ENCODE measurements around the gene HDHD2. TPM values are rescaled to one million over a fixed set of nuclear protein-coding genes. Genes with fewer than 3 reads are reported as not detected.
"Not testable (repeated sequence)": the region's sequence is repeated elsewhere in the genome, so short reads cannot be mapped to it uniquely, and the experiment has no call there.

HDHD2 gene
- total RNA-seq, 1 donor from 2014 or later = 47.2 TPM

GRCh38 chr18:47160256-47160655, 10.0 kb upstream of the HDHD2 start:
- Mint-ChIP-seq H3K4me3 (ENCODE audit: low read depth) (no peak overlapping the region), H3K27me3 (no peaks in the 10 kb centered on the region), H3K4me1 (ENCODE audit: low read depth) (peaks cover 2% of the 10 kb centered on the region), H3K36me3 (ENCODE audit: insufficient read depth) (peaks cover 3% of the 10 kb centered on the region), H3K9me3 (ENCODE audit: low read depth) (no peaks in the 10 kb centered on the region), H3K27ac (no peak overlapping the region)
- no peak for TF ChIP-seq CTCF (IDR thresholded peaks at IDR 0.05; ENCODE audit: unreplicated experiment)
- DNase-seq (ENCODE audit: low spot score, unreplicated experiment) = no peak

DNA sequence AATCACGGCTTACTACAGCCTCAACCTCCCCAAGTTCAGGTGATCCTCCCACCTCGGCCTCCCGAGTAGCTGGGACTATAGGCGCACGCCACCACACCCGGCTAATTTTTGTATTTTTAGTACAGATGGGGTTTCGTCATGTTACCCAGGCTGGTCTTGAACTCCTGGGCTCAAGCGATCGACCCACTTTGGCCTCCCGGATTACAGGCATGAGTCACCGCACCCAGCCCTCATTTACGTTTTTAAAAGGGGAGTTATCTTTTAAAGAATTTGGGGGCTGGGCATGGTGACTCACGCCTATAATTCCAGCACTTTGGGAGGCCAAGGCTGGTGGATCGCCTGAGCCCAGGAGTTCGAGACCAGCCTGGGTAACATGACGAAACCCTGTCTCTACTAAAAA, 8.1 kb upstream of the HDHD2 start:
- not testable (repeated sequence) for H3K4me1 Mint-ChIP-seq (ENCODE audit: low read depth); H3K27me3 Mint-ChIP-seq; H3K36me3 Mint-ChIP-seq (ENCODE audit: insufficient read depth); DNase-seq (ENCODE audit: low spot score, unreplicated experiment); H3K27ac Mint-ChIP-seq; H3K4me3 Mint-ChIP-seq (ENCODE audit: low read depth); H3K9me3 Mint-ChIP-seq (ENCODE audit: low read depth)

- no peaks in the 10 kb centered on the region for H3K9me3 Mint-ChIP-seq (ENCODE audit: low read depth)
- peaks cover 2% of the 10 kb centered on the region for H3K36me3 Mint-ChIP-seq (ENCODE audit: insufficient read depth)
- peak overlapping the region; percentile 88 for H3K4me3 Mint-ChIP-seq (ENCODE audit: low read depth)
- H3K4me1 Mint-ChIP-seq (ENCODE audit: low read depth) = peaks cover 19% of the 10 kb centered on the region
- no peak for DNase-seq (ENCODE audit: low spot score, unreplicated experiment)
- H3K27ac Mint-ChIP-seq = peak overlapping the region; percentile 98
- TF ChIP-seq CTCF (IDR thresholded peaks at IDR 0.05; ENCODE audit: unreplicated experiment) = no peak
- H3K27me3 Mint-ChIP-seq = no peaks in the 10 kb centered on the region
Observed at GRCh38 chr18:47151439-47151838, 1.1 kb upstream of the HDHD2 start.

DNA sequence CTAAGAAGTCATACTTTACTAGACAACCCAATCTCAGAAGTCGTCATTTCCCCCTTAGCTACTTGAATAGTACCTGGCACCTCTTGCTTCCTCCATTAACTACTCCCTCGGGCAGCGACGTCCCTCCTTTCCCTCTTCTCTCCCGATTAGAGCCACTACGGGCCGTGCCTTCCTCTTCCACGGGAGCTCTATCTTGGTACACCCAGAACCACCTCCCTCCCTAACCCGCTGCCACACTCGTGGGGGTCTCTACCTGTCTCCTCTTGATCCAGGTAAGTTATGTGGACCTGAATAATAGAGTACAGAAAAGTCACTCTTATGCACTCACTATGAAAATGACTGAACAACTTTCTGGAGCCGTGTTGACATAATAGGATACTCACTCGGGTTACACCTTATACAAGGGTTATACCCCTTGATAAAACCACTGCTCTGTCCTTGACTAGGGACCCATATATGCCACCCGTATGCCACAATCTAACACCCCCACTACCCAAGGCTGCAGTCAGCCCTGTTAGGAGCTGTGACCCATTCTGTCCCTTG, 595 bp upstream of the HDHD2 start:
- DNase-seq (ENCODE audit: low spot score, unreplicated experiment) = no peak
- H3K36me3 Mint-ChIP-seq (ENCODE audit: insufficient read depth) = no peaks in the 10 kb centered on the region
- H3K27ac Mint-ChIP-seq = peak overlapping the region; percentile 98
- no peaks in the 10 kb centered on the region for H3K9me3 Mint-ChIP-seq (ENCODE audit: low read depth)
- peaks cover 19% of the 10 kb centered on the region for H3K4me1 Mint-ChIP-seq (ENCODE audit: low read depth)
- no peaks in the 10 kb centered on the region for H3K27me3 Mint-ChIP-seq
- no peak for TF ChIP-seq CTCF (IDR thresholded peaks at IDR 0.05; ENCODE audit: unreplicated experiment)
- peak overlapping the region; percentile 88 for H3K4me3 Mint-ChIP-seq (ENCODE audit: low read depth)

- DNase-seq (ENCODE audit: low spot score, unreplicated experiment) = no peak
Observed at GRCh38 chr18:47149457-47150028, 757 bp downstream of the HDHD2 start.

More at GRCh38 chr18:47149457-47150028, 757 bp downstream of the HDHD2 start:
- Mint-ChIP-seq H3K9me3 (ENCODE audit: low read depth) (no peaks in the 10 kb centered on the region), H3K4me1 (ENCODE audit: low read depth) (peaks cover 21% of the 10 kb centered on the region), H3K36me3 (ENCODE audit: insufficient read depth) (no peaks in the 10 kb centered on the region), H3K27ac (peak overlapping the region; percentile 98), H3K4me3 (ENCODE audit: low read depth) (peak overlapping the region; percentile 88), H3K27me3 (no peaks in the 10 kb centered on the region)
- TF ChIP-seq CTCF (IDR thresholded peaks at IDR 0.05; ENCODE audit: unreplicated experiment) = no peak

All from progenitor cell of endocrine pancreas (in vitro differentiated cells).